Mucosa of stomach (tissue), 1 donor: ENCODE data around the gene SLC26A9.
"Not testable (repeated sequence)": the region's sequence is repeated elsewhere in the genome, so short reads cannot be mapped to it uniquely, and the experiment has no call there.

Experiments
- H3K27me3 ChIP-seq: one replicate; pipeline ENCODE4 v1.7.0; 2013; ENCODE audit warnings: mild to moderate bottlenecking, low read length; ENCODE audit not compliant: control insufficient read depth, insufficient read depth
- H3K36me3 ChIP-seq: one replicate; pipeline ENCODE4 v1.7.0; 2013; ENCODE audit warnings: low read length; ENCODE audit not compliant: control insufficient read depth, insufficient read depth
- H3K4me1 ChIP-seq: one replicate; pipeline ENCODE4 v1.7.0; 2013; ENCODE audit warnings: mild to moderate bottlenecking, low read length; ENCODE audit not compliant: control insufficient read depth, insufficient read depth
- H3K4me3 ChIP-seq: one replicate; pipeline ENCODE4 v1.7.0; 2013; ENCODE audit warnings: low read length
- H3K9ac ChIP-seq: one replicate; pipeline ENCODE4 v1.7.0; 2013; ENCODE audit warnings: mild to moderate bottlenecking, low read length, moderate library complexity
- H3K9me3 ChIP-seq: one replicate; pipeline ENCODE4 v1.7.0; 2013; ENCODE audit warnings: mild to moderate bottlenecking, low read length, moderate library complexity; ENCODE audit not compliant: control insufficient read depth
- donor health status: Pancreatic carcinoma.

Gene SLC26A9

DNA sequence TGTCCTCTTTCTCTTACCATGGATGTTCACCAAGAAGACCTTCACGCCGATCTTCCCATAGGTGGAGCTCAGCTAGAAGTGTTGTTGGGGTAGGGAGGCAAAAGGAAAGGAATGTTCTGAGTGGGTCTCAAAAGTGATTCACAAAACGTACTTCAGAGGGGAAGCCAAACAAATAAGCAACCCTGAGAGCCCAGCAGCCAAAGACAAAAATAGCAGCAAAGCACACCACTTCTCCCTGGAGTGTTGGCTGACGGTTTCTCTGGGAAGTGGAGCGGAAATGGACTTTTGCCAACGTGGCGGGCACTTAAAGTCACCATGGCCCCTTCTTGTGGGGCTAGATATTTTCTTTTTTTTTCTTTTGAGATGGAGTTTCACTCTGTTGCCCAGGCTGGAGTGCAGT, 23.1 kb downstream of the SLC26A9 start:
- Histone ChIP-seq H3K9ac (no peak overlapping the region), H3K4me3 (no peak overlapping the region), H3K27me3 (no peaks in the 10 kb centered on the region), H3K4me1 (no peaks in the 10 kb centered on the region), H3K9me3 (no peaks in the 10 kb centered on the region), H3K36me3 (peaks cover 9% of the 10 kb centered on the region)

- Histone ChIP-seq H3K4me1 (peaks cover 5% of the 10 kb centered on the region), H3K36me3 (peaks cover 13% of the 10 kb centered on the region), H3K9ac (no peak overlapping the region), H3K27me3 (no peaks in the 10 kb centered on the region), H3K9me3 (no peaks in the 10 kb centered on the region), H3K4me3 (no peak overlapping the region)
Observed at GRCh38 chr1:205918955-205919746, 24.1 kb downstream of the SLC26A9 start.

DNA sequence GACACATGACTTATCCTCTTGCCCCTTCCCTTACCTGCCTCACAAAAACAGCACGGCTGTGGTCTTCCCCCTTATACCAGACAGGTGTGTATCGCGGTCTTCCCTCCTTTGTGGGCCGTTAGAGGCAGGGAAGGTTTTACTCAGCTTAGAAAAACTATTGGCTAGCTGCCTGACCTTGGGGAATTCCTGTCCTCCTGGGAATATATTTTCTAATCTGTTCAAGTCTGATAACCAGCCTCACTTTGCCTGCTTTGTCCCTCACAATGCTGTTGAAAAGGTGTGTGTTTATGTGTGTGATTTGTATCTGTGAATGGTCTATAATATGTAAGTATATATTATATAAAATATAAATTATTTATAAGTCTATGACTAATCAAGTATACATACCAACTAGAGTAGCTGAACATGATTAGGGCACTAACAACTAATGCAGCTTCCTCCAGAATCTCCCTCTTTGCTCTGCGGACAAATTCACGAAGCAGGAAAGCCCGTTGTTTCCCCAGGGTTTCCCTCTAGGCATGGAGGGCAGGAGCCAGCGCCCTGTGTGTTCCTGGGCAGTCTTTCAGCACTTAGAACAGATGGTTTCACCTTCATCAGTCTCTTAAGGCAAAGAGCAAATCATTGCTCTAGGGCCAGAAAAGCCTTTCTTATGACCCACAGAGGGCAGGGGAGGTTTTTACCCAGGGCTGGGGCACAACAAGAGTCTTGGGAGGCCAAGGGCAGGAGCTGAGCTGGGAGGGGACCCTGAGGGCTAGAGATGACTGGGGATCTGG, 25.6 kb downstream of the SLC26A9 start:
- Histone ChIP-seq H3K36me3 (peaks cover 9% of the 10 kb centered on the region), H3K9ac (no peak overlapping the region), H3K9me3 (no peaks in the 10 kb centered on the region), H3K4me3 (no peak overlapping the region), H3K4me1 (peaks cover 8% of the 10 kb centered on the region), H3K27me3 (no peaks in the 10 kb centered on the region)

- no peaks in the 10 kb centered on the region for H3K9me3 ChIP-seq
- H3K36me3 ChIP-seq = peaks cover 9% of the 10 kb centered on the region
- peaks cover 8% of the 10 kb centered on the region for H3K4me1 ChIP-seq
- H3K9ac ChIP-seq = no peak overlapping the region
- H3K4me3 ChIP-seq = no peak overlapping the region
- no peaks in the 10 kb centered on the region for H3K27me3 ChIP-seq
Observed at GRCh38 chr1:205916541-205916940, 26.7 kb downstream of the SLC26A9 start.

GRCh38 chr1:205915354-205915990, 27.8 kb downstream of the SLC26A9 start:
- no peak overlapping the region for H3K9ac ChIP-seq
- H3K4me1 ChIP-seq = peaks cover 8% of the 10 kb centered on the region
- no peak overlapping the region for H3K4me3 ChIP-seq
- H3K36me3 ChIP-seq = peaks cover 9% of the 10 kb centered on the region
- no peaks in the 10 kb centered on the region for H3K9me3 ChIP-seq
- H3K27me3 ChIP-seq = no peaks in the 10 kb centered on the region

- H3K4me1 ChIP-seq = peaks cover 8% of the 10 kb centered on the region
- H3K4me3 ChIP-seq = no peak overlapping the region
Observed at GRCh38 chr1:205914730-205915129, 28.5 kb downstream of the SLC26A9 start.

DNA sequence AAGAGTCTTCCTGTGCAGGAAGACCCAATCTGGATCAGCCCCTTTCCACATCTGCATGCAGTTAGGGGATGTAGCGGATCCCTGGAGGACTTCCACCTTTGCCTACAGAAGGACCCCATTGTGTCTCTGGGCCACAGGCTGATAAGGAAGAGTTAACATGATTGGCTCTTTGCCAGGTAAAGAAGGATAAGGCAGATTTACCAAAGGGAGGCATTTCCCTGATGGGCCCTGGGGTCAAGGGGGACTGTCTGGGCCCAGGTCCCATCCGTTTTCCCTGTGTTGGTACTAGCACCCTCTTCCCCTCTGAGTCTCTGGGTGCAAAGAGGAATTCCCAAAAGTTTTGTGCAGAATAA, 29.1 kb downstream of the SLC26A9 start:
- Histone ChIP-seq H3K27me3 (no peaks in the 10 kb centered on the region), H3K9ac (no peak overlapping the region), H3K9me3 (no peaks in the 10 kb centered on the region), H3K36me3 (peaks cover 9% of the 10 kb centered on the region), H3K4me3 (no peak overlapping the region), H3K4me1 (peaks cover 8% of the 10 kb centered on the region)

More at GRCh38 chr1:205914730-205915129, 28.5 kb downstream of the SLC26A9 start:
- Histone ChIP-seq H3K9me3 (no peaks in the 10 kb centered on the region), H3K27me3 (no peaks in the 10 kb centered on the region), H3K9ac (no peak overlapping the region), H3K36me3 (peaks cover 9% of the 10 kb centered on the region)

DNA sequence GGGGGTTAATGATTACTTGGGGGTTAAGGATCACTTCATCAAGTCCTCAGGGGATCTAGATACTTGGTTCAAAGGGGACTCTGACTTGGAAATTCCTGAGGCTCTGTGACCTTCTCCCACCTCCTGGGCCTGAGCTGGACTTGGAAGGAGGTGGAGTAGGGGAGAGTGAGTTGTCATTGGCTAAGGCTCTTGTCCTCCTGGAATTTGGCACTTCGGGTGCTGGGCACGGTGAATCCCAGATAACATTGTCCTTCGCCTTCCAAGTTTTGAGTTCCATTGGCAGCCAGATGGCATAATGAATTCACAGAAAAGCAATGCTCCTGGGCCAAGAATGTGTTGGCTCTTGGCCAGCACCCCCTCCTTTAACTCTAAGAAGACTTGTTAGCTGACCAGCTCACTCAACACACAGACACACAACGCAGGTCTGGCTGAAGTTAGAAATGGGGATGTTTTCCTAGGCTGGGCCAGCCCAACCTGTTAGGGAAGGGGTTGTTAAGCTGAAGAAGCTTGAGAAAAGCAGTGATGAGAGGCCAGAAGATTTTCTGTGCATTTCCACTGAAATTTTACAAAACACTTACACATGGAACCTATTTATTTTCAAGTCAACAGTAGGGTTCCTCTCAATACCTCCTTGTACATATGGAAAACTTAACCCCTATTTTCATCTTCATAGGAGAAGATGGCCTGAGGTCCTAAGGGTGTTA, 29.7 kb downstream of the SLC26A9 start:
- Histone ChIP-seq H3K36me3 (peaks cover 9% of the 10 kb centered on the region), H3K4me1 (peaks cover 8% of the 10 kb centered on the region), H3K9ac (no peak overlapping the region), H3K4me3 (no peak overlapping the region), H3K9me3 (no peaks in the 10 kb centered on the region), H3K27me3 (no peaks in the 10 kb centered on the region)

GRCh38 chr1:205907794-205908193, 35.5 kb downstream of the SLC26A9 start:
- no peaks in the 10 kb centered on the region for H3K4me1 ChIP-seq

GRCh38 chr1:205905095-205905494, 38.2 kb downstream of the SLC26A9 start:
- not testable (repeated sequence) for H3K9ac ChIP-seq, H3K4me1 ChIP-seq, H3K4me3 ChIP-seq, H3K36me3 ChIP-seq, H3K27me3 ChIP-seq, H3K9me3 ChIP-seq

More at GRCh38 chr1:205907794-205908193, 35.5 kb downstream of the SLC26A9 start:
- Histone ChIP-seq H3K36me3 (no peaks in the 10 kb centered on the region), H3K27me3 (no peaks in the 10 kb centered on the region), H3K9me3 (no peaks in the 10 kb centered on the region), H3K4me3 (no peak overlapping the region), H3K9ac (no peak overlapping the region)

GRCh38 chr1:205896351-205896750, 46.9 kb downstream of the SLC26A9 start:
- H3K4me1 ChIP-seq = no peaks in the 10 kb centered on the region
- no peaks in the 10 kb centered on the region for H3K36me3 ChIP-seq
- peaks cover 4% of the 10 kb centered on the region for H3K9me3 ChIP-seq
- H3K9ac ChIP-seq = no peak overlapping the region
- H3K4me3 ChIP-seq = no peak overlapping the region
- no peaks in the 10 kb centered on the region for H3K27me3 ChIP-seq
